Lower leg skin (tissue), 3 donors: ENCODE results near the gene HGS.

Experiments
- CTCF ChIP-seq, 3 donors: fragments of 450-650 bp; IDR thresholded peaks; one replicate each; pipeline ENCODE4 v1.5.1; 2016; ENCODE audit warnings: antibody characterized with exemption in 3 of 3, mild to moderate bottlenecking in 3 of 3, moderate library complexity in 2 of 3
- POLR2A ChIP-seq, 2 donors: fragments of 450-650 bp; IDR thresholded peaks; one replicate each; pipeline ENCODE4 v1.6.1; 2016 to 2017; ENCODE audit warnings: antibody characterized with exemption in 2 of 2, mild to moderate bottlenecking in 1 of 2, moderate library complexity in 1 of 2

GRCh38 chr17:81705518-81706231, 21.9 kb downstream of the HGS start:
- TF ChIP-seq CTCF (IDR thresholded peaks at IDR 0.05) (no peak), POLR2A (IDR thresholded peaks at IDR 0.05) (no peak)
